ENCODE measurements around the gene SCGN. TPM values are rescaled to one million over a fixed set of nuclear protein-coding genes. Genes with fewer than 3 reads are reported as not detected.

SCGN gene
- total RNA-seq, 1 experiment from 2014 or later = not detected

- TF ChIP-seq, protein P1, sequence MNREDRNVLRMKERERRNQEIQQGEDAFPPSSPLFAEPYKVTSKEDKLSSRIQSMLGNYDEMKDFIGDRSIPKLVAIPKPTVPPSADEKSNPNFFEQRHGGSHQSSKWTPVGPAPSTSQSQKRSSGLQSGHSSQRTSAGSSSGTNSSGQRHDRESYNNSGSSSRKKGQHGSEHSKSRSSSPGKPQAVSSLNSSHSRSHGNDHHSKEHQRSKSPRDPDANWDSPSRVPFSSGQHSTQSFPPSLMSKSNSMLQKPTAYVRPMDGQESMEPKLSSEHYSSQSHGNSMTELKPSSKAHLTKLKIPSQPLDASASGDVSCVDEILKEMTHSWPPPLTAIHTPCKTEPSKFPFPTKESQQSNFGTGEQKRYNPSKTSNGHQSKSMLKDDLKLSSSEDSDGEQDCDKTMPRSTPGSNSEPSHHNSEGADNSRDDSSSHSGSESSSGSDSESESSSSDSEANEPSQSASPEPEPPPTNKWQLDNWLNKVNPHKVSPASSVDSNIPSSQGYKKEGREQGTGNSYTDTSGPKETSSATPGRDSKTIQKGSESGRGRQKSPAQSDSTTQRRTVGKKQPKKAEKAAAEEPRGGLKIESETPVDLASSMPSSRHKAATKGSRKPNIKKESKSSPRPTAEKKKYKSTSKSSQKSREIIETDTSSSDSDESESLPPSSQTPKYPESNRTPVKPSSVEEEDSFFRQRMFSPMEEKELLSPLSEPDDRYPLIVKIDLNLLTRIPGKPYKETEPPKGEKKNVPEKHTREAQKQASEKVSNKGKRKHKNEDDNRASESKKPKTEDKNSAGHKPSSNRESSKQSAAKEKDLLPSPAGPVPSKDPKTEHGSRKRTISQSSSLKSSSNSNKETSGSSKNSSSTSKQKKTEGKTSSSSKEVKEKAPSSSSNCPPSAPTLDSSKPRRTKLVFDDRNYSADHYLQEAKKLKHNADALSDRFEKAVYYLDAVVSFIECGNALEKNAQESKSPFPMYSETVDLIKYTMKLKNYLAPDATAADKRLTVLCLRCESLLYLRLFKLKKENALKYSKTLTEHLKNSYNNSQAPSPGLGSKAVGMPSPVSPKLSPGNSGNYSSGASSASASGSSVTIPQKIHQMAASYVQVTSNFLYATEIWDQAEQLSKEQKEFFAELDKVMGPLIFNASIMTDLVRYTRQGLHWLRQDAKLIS (CRISPR knock-in tag; IDR thresholded peaks at IDR 0.05; ENCODE audit: borderline replicate concordance) = no peak
- TF ChIP-seq MLX (CRISPR knock-in tag; IDR thresholded peaks at IDR 0.05) = no peak
Measured at GRCh38 chr6:25620391-25620790, 31.6 kb upstream of the SCGN start (continued).

DNA sequence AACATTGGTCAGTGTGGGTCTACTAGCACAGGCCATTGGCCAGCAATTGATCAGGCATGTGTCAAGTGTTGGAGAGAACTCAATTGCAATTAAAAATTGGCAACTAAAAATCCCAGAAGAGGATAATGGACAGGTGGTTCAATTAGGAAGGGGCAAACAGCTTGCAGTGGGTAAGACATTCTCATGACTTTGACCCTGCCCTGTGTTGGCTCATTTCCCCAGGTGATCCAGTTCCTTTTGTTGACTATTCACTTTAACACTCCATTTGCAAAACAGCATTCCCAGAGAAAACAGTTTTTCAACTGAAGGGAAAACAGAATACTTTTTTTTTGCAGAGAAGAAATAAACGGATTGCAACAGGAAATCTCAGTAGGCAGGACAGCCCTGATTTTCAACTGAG, 28.9 kb upstream of the SCGN start:
- ChIA-PET CTCF (no interaction called here), POLR2A (no interaction called here)
- H3K27me3 Mint-ChIP-seq (ENCODE audit: low read depth) = no peaks in the 10 kb centered on the region; the same call in 1 of the 2 replicates
- DNase-seq (ENCODE audit: low spot score) (no peak), ATAC-seq (no peak)
- peak overlapping the region; percentile 66; the same call in 1 of the 2 replicates for H3K27ac Mint-ChIP-seq
- H3K9me3 Mint-ChIP-seq = no peaks in the 10 kb centered on the region
- TF ChIP-seq JUN (CRISPR knock-in tag; IDR thresholded peaks at IDR 0.05) (no peak), ZNF425 (CRISPR knock-in tag; conservative IDR thresholded peaks at IDR 0.05) (no peak), GABPB1 (CRISPR knock-in tag; IDR thresholded peaks at IDR 0.05) (no peak), ZNF416 (CRISPR knock-in tag; IDR thresholded peaks at IDR 0.05) (no peak), NFE2L1 (CRISPR knock-in tag; IDR thresholded peaks at IDR 0.05) (no peak), HMGXB4 (CRISPR knock-in tag; IDR thresholded peaks at IDR 0.05) (no peak), TP53 (CRISPR knock-in tag; IDR thresholded peaks at IDR 0.05) (no peak), EMX1 (CRISPR knock-in tag; IDR thresholded peaks at IDR 0.05) (no peak), ESRRA (CRISPR knock-in tag; IDR thresholded peaks at IDR 0.05; ENCODE audit: borderline replicate concordance) (no peak), ZNF532 (CRISPR knock-in tag; IDR thresholded peaks at IDR 0.05; ENCODE audit: borderline replicate concordance) (no peak), IRF2 (CRISPR knock-in tag; IDR thresholded peaks at IDR 0.05; ENCODE audit: borderline replicate concordance, low read depth) (no peak), ELF4 (CRISPR knock-in tag; IDR thresholded peaks at IDR 0.05; ENCODE audit: low read depth) (no peak), MXD4 (CRISPR knock-in tag; IDR thresholded peaks at IDR 0.05; ENCODE audit: borderline replicate concordance) (no peak), MAX (CRISPR knock-in tag; IDR thresholded peaks at IDR 0.05) (no peak)
- peaks cover 37% of the 10 kb centered on the region for H3K4me1 Mint-ChIP-seq
- no peak overlapping the region for H3K4me3 Mint-ChIP-seq
- 0 out of 2 replicates have a peak, but pooled peaks cover 3% of the 10 kb centered on the region for H3K36me3 Mint-ChIP-seq
